Measurements from ENCODE around the gene HPSE2. TPM values are rescaled to one million over a fixed set of nuclear protein-coding genes. Genes with fewer than 3 reads are reported as not detected.

Gene HPSE2
- total and polyA plus RNA-seq, 2 of the 8 experiments (the other 6 are each of a cell fraction or from before 2014, with no cell fraction given): 0.41 to 0.58 TPM

GRCh38 chr10:99004738-99005137, 230.9 kb downstream of the HPSE2 start (continued):
- no peak for TF ChIP-seq TAF7 (optimal IDR thresholded peaks at IDR 0.05; ENCODE audit: borderline replicate concordance, low read depth, low read length)

Data from H1 (cell line).